ENCODE data around the gene UGDH. TPM values are rescaled to one million over a fixed set of nuclear protein-coding genes. Genes with fewer than 3 reads are reported as not detected.

Gene UGDH
- total RNA-seq, 1 experiment from 2014 or later = 71.8 TPM

DNA sequence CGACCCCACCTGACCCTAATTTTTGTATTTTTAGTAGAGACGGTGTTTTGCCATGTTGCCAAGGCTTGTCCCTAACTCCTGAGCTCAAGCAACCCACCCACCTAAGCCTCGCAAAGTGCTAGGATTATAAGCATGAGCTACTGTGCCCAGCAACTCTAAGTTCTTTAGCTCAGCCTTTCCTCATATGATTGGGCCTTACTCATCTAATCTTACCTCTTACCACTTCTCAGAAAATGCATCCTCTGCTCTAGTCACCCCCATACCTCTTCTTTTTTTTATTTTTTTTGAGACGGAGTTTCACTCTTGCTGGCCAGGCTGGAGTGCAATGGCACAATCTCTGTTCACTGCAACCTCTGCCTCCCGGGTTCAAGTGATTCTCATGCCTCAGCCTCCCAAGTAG is 35.6 kb upstream of the UGDH start:
- Mint-ChIP-seq H3K27ac (ENCODE audit: unreplicated experiment) (no peak overlapping the region), H3K27me3 (ENCODE audit: unreplicated experiment) (no peaks in the 10 kb centered on the region), H3K36me3 (ENCODE audit: insufficient read depth, unreplicated experiment) (peaks cover 7% of the 10 kb centered on the region), H3K4me1 (ENCODE audit: low read depth, unreplicated experiment) (peaks cover 16% of the 10 kb centered on the region), H3K9me3 (ENCODE audit: low read depth, unreplicated experiment) (peaks cover 6% of the 10 kb centered on the region), H3K4me3 (ENCODE audit: low read depth, unreplicated experiment) (no peak overlapping the region)
- TF ChIP-seq, protein P1, sequence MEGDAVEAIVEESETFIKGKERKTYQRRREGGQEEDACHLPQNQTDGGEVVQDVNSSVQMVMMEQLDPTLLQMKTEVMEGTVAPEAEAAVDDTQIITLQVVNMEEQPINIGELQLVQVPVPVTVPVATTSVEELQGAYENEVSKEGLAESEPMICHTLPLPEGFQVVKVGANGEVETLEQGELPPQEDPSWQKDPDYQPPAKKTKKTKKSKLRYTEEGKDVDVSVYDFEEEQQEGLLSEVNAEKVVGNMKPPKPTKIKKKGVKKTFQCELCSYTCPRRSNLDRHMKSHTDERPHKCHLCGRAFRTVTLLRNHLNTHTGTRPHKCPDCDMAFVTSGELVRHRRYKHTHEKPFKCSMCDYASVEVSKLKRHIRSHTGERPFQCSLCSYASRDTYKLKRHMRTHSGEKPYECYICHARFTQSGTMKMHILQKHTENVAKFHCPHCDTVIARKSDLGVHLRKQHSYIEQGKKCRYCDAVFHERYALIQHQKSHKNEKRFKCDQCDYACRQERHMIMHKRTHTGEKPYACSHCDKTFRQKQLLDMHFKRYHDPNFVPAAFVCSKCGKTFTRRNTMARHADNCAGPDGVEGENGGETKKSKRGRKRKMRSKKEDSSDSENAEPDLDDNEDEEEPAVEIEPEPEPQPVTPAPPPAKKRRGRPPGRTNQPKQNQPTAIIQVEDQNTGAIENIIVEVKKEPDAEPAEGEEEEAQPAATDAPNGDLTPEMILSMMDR (IDR thresholded peaks at IDR 0.05; ENCODE audit: unreplicated experiment) = no peak
- BruUV-seq (replicated peaks) = no TSS peak
- no peak for DNase-seq
- intact Hi-C loops (cut with micrococcal nuclease; ENCODE audit: unreplicated experiment) = no loop called here
- CTCF ChIA-PET = interaction anchor here (0.7 kb wide), 1 partner anchor 13 kb away, joined by 3 read pairs; no protein-coding TSS in a partner anchor

- BruUV-seq (replicated peaks) = no TSS peak
- no peak overlapping the region for H3K27ac Mint-ChIP-seq (ENCODE audit: unreplicated experiment)
- H3K4me3 Mint-ChIP-seq (ENCODE audit: low read depth, unreplicated experiment) = no peak overlapping the region
- intact Hi-C loops (cut with micrococcal nuclease; ENCODE audit: unreplicated experiment) = no loop called here
- H3K4me1 Mint-ChIP-seq (ENCODE audit: low read depth, unreplicated experiment) = peaks cover 11% of the 10 kb centered on the region
- DNase-seq = no peak
- H3K27me3 Mint-ChIP-seq (ENCODE audit: unreplicated experiment) = no peaks in the 10 kb centered on the region
- TF ChIP-seq, protein P1 (IDR thresholded peaks at IDR 0.05; ENCODE audit: unreplicated experiment) = no peak
- CTCF ChIA-PET = no interaction called here
- no peaks in the 10 kb centered on the region for H3K9me3 Mint-ChIP-seq (ENCODE audit: low read depth, unreplicated experiment)
- peaks cover 6% of the 10 kb centered on the region for H3K36me3 Mint-ChIP-seq (ENCODE audit: insufficient read depth, unreplicated experiment)
Observed at GRCh38 chr4:39559626-39560025, 32.4 kb upstream of the UGDH start.

- no TSS peak for BruUV-seq (replicated peaks)
- CTCF ChIA-PET = interaction anchor here (0.6 kb wide), 1 partner anchor 41 kb away, joined by 4 read pairs; no protein-coding TSS in a partner anchor
- TF ChIP-seq, protein P1 (IDR thresholded peaks at IDR 0.05; ENCODE audit: unreplicated experiment) = no peak
- Mint-ChIP-seq H3K4me1 (ENCODE audit: low read depth, unreplicated experiment) (peaks cover 11% of the 10 kb centered on the region), H3K4me3 (ENCODE audit: low read depth, unreplicated experiment) (no peak overlapping the region), H3K27me3 (ENCODE audit: unreplicated experiment) (no peaks in the 10 kb centered on the region), H3K9me3 (ENCODE audit: low read depth, unreplicated experiment) (no peaks in the 10 kb centered on the region), H3K27ac (ENCODE audit: unreplicated experiment) (no peak overlapping the region), H3K36me3 (ENCODE audit: insufficient read depth, unreplicated experiment) (peaks cover 6% of the 10 kb centered on the region)
- DNase-seq = no peak
- intact Hi-C loops (cut with micrococcal nuclease; ENCODE audit: unreplicated experiment) = no loop called here
Observed at GRCh38 chr4:39555472-39555871, 28.2 kb upstream of the UGDH start.

DNA sequence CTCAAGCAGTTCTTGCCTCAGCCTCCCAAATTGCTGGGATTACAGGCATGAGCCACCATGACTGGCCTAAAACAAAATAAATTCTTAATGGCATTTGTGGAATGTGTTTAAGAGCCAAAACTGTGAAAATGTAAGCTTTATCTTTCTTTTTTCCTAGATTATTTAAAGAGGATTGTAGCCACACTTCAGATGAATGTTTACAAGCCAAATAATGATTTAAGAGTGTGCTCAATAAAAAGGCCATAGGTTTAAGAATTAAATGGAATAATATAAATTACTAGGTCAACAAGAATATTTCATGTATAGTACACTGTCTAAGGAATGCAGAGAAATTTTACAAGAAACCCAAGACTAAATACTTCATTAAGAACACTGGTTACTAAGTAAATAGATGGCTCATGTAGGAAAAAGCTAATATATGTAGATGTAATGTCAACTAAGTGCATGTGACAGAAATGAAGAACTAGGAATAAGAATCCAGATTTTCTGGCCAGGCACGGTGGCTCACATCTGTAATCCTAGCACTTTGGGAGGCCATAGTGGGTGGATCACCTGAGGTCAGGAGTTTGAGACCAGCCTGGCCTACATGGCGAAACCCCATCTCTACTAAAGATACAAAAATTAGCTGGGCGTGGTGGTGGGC is 21.3 kb upstream of the UGDH start:
- DNase-seq = no peak
- intact Hi-C loops (cut with micrococcal nuclease; ENCODE audit: unreplicated experiment) = no loop called here
- Mint-ChIP-seq H3K27ac (ENCODE audit: unreplicated experiment) (no peak overlapping the region), H3K36me3 (ENCODE audit: insufficient read depth, unreplicated experiment) (no peaks in the 10 kb centered on the region), H3K4me1 (ENCODE audit: low read depth, unreplicated experiment) (peaks cover 7% of the 10 kb centered on the region), H3K9me3 (ENCODE audit: low read depth, unreplicated experiment) (no peaks in the 10 kb centered on the region), H3K4me3 (ENCODE audit: low read depth, unreplicated experiment) (no peak overlapping the region), H3K27me3 (ENCODE audit: unreplicated experiment) (no peaks in the 10 kb centered on the region)
- CTCF ChIA-PET = no interaction called here
- TF ChIP-seq, protein P1 (IDR thresholded peaks at IDR 0.05; ENCODE audit: unreplicated experiment) = no peak
- no TSS peak for BruUV-seq (replicated peaks)

Data from Calu3 (cell line).